DMS114 treated with DMSO at 0.1 percent for 48 hours (cell line): Measurements from ENCODE around the gene MAGIX.
"Not testable (repeated sequence)": the region's sequence is repeated elsewhere in the genome, so short reads cannot be mapped to it uniquely, and the experiment has no call there.

Source experiments
- DNase-seq: peaks from one replicate; lab custom pipeline; 2025; ENCODE audit not compliant: unreplicated experiment; lab: John Stamatoyannopoulos, UW

MAGIX gene

DNA sequence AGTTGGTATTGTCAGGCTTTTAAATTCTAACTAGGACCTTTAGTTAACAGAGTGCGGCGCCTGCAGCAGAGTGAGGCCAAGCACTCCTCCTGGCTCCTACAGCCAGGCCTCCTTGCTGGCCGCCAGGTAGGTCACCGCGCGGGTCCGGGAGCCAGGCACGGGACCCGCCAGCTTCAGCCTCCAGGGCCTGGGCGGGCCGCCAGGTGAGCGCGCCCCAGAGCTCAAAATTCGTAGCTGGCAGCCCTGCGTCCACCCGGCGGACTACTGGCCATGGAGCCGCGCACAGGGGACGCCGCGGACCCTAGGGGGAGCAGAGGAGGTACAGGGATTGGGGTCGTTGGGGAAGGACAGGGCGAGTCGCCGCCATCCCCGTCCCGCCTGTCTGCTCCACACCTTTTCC, at the start of gene MAGIX:
MAGIX (plus strand) TSS at position 139 of the 400 bp plus-strand sequence; CDS start at position 271, 132 bp downstream.
- no peak for DNase-seq

DNA sequence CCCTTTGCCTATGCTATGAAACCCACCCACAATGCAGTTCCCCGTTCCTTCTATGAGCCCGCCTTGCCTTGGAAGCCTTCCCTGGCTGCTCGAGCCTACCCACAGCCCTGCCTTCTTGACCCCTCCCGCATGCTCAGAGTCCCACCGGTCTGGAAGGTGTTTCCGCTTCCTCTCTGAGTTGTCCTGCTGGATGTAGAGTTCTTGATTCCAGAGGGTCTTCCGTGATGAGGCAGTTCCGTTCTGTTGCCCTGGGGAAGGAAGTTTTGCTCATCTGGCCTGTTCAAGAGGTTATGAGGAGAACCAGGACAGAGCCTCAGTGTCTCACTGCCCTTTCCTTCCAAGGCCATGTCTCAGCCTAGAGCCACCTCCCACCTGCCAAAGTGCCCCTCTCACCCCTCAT, 46.5 kb upstream of the MAGIX start:
- DNase-seq = no peak

DNA sequence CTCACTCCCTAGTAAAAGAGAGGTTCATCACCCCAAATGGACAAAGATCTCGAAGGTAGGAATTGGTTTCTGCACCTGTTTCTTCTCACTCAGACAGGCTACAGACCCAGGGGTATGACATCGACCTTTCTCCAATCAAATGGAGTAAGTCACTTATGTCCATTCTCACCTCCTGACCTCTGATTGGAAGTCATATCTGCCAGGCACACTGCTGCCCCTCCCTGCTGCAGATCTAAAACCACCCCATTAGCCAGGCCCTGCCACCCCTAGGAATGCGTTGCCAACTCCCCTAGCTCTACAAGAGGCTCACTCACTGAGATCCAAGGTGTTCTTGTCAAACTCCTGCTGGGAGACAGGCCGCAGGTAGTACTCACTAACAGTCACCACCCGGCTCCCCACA, 45.8 kb upstream of the MAGIX start:
- DNase-seq = no peak

DNA sequence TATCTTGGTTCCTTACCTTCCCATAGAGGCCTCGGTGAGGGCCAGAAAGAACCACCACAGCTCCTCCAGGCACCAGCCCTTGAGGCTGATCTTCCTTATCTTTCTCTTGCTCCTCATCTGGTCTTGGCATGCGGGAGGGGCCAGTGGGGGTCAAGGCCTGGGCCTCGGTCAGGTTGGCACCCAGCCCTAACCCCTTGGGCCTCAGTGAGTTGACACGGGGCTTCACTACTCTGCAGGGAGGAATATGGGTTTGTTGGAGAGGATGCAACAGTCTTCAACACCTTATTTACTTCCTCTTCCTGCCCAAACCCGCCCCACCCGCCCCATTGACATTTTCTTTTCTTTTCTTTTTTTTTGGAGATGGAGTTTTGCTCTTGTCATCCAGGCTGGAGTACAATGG, 45.0 kb upstream of the MAGIX start:
- DNase-seq = no peak

DNA sequence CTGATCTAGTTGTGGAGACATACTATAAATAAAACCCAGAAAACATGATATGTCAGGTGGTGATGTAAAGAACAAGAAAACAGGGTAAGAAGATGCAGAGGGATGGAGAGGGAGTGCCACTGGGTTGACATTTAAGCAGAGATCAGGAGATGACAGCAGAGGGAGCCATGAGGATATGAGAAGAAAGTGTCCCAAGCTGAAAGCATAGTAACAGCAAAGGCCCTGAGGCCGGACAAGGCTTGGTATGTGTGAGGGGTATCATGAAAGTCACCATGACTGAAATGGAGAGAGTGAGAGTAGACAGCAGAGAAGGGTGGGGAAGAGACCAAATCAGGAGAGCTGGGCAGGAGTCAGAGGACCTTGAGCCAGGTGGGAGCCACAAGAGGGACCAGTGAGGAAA, 42.5 kb upstream of the MAGIX start:
- peak; percentile 8 for DNase-seq

DNA sequence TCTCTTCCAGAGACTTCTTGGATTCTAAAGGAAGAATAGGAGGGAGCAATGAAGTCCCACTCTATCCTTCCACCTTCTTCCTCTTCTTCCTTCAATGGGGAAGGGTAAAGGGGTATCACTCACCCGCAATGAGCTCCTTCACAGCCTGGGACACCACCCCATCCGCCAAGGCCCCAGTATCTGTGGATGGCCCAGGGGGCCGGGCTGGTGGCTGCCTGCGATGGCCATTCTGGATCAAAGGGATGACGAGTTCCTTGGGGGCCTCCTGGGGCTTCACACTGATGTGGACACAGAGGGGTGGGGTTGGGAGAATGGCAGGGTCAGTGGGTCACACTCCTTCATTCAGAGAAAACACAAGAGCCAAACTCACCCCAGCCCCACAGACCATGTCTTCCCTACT, 40.1 kb upstream of the MAGIX start:
- no peak for DNase-seq

DNA sequence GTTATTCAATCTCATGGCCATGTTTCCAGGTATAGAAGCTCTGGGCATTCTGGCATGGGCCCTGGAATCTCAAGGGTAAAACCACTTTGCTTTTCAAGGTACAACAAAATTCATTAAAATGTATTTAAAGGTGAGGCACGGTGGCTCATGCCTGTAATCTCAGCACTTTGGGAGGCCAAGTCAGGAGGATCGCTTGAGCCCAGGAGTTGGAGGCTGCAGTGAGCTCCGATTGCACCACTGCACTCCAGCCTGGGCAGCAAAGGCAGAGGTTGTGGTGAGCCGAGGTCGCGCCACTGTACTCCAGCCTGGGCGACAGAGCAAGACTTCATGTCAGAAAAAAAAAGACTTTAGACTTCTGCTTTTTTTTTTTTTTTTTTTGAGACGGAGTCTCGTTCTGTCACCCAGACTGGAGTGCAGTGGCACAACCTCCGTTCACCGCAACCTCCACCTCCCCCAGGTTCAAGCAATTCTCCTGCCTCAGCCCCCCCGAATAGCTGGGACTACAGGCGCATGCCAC, 34.8 kb upstream of the MAGIX start:
- not testable (repeated sequence) for DNase-seq

DNA sequence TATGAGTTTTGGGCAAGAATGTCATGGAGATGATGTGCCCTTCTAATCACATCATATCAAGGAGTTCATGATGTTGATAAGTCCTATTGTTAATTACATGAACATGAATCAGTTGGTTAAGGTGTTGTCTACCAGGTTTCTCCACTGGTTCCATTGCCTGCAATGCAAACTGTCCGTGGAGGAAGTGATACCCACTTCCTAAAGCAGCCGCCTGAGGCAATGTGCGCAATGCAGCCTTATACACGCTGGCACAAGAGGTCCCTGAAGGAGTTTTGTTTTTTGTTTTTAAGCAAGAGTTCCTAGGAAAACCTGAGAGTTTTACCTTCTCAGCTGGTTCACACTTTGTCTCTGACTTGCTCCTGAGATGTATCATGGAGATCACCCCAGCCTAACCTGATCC, 33.1 kb upstream of the MAGIX start:
- DNase-seq = no peak

DNA sequence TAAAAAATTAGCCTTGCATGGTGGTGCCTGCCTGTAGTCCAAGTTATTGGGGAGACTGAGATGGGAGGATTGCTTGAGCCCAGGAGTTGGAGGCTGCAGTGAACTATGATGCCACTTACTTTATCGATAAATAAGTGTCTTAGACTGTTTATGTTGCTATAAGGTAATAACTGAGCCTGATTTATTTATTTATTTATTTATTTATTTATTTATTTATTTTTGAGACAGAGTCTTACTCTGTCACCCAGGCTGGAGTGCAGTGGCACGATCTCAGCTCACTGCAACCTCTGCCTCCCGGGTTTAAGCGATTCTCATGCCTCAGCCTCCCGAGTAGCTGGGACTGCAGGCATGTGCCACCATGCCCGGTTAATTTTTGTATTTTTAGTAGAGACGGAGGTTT, 30.3 kb upstream of the MAGIX start:
- not testable (repeated sequence) for DNase-seq

DNA sequence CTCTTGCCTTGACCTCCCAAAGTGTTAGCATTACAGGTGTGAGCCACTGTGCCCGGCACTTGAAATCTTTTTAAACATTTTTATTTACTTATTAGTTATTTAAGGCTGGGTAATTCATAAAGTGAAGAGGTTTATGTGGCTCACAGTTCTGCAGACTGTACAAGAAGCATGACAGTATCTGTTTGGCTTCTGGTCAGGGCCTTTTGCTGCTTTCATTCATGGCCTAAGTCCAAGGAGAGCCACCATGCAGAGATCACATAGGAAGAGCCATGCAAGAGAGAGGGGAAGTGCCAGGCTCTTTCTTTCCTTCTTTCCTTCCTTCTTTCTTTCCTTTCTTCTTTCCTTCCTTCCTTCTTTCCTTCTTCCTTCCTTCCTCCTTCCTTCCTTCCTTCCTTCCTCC, 28.8 kb upstream of the MAGIX start:
- DNase-seq = no peak

DNA sequence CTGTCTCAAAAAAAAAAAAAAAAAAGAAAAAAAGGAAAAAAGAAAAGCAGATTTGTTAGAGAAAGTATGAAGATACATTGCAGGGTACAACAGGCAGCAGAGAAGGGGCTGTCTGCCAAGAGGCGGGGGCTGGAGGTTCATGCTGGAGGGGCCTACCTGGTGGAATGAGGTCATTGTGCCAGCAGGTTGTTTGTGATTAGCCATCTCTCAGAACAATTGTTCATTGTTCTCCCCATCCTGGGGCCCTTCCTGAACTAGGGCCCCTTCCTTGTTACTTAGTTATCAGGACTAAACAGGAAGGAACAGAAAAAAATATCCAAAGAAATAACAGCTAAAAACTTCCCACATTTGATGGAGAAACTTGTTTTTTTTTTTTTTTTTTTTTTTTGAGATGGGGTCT, 25.1 kb upstream of the MAGIX start:
- no peak for DNase-seq

DNA sequence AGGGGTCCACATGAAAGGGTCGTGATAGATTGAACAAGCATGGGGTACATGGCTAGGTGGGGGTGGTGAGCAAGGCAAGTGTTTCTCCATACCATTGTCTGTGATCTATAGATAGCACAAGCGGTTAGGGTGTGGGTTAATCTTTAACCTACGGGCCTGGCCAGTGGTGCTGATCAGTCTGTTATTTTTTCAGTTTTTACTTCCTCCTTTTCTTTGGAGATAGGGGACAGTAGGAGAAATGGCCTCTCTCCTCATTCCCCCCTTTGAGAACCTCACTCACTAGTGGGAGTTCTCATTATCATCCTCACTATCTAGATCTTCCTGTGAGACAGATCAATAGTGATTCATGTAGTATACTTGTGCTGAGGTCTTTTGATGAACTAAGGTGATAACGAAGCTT, 22.8 kb upstream of the MAGIX start:
- no peak for DNase-seq

DNA sequence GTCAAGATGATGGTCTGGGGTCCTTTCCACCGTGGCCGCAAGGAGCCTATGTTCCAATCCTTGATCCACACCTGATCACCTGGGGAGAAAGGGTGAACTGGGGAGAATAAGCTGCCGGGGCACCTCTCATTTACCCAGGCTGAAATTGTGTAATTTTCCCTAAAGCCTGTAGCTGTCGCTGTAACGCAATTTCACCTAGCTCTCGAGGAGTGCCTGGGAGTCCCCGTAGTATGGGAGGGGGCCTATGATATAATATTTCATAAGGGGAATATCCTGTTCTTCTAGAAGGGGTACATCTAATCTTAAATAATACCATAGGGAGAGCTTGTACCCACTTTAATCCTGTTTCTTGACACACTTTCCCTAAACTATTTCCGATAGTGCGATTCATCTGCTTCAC, 20.3 kb upstream of the MAGIX start:
- DNase-seq = not testable (repeated sequence)

DNA sequence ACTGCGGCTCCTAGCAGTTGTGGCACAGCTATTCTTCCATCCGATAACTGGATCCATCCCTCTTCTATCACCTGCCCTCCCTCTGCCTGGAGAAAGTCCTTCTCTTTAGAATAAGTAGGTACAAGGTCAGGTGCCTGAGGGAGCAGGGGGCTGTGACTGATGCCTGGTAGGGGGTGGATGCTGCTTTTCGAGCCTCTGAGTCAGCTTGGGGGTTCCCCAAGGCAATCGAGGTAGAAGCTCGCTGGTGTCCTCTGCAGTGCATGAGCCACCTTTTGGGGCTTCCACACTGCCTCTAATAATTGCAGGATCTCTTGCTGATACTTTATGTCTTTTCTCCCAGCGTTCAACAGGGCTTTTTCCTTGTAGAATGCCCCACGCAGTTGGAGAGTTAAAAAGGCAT, 19.4 kb upstream of the MAGIX start:
- DNase-seq = not testable (repeated sequence)

DNA sequence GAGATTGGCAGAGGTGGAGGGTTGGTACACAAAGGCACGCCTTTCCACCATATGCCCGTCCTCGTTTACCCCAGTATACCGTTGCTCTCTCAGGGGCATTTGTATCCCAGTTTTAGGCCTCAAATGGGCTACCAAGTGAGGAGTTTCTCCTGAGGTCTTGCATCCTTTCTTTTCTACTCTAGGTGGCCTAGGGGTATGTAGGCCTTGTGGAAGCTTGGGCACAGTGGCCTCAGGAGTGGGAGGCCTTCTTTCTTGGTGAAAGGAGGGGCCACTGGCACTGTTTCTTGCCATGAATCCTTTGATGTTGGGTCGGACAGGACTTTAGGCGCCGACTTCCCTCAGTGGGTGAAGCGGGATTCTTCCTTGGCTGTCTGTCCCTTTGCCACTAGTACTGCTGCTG, 15.3 kb upstream of the MAGIX start:
- no peak for DNase-seq

DNA sequence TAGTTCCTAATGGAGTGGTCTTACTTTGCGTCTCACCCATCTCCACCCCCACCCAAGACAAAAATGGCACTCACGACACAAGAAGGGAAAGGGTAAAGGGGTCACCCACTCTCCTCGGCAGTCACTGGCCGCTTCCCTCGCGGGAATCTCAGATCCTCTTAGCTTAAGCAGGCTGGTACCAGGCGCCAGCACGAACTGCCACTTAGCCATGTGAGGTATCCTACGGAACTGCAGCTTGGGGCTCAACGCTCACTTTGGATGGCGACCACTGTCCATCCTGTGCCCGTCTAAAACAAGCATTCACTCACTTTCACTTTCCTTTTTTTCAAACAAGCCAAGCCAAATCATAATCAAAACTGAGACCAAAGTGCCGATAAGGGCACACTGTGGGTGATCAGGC, 14.6 kb upstream of the MAGIX start:
- DNase-seq = no peak

DNA sequence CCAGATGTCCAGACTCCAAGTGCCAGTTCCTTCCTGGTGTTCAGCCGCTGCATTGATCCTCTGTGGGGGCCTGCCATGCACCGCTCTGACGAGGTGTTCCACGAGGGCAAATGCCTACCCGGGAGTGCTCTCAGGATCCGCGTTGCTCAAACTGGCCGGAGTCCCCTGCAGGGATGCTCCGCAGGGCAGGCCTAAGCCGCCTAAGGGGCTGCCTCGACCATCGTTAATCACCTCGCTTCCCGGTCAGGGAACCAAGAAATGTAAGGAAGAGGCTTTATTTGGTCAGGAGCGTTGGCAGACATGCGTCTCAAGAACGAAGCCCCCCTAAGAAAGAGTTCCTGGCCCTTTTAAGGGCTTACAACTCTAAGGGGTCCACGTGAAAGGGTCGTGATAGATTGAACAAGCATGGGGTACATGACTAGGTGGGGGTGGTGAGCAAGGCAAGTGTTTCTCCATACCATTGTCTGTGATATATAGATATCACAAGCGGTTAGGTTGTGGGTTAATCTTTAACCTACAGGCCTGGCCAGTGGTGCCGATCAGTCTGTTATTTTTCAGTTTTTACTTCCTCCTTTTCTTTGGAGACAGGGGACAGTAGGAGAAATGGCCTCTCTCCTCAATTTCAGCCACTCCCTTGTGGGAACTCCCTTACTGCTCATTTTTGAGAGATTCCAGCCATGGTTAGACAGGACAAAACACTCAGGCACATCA, 14.0 kb upstream of the MAGIX start:
- DNase-seq = not testable (repeated sequence)

DNA sequence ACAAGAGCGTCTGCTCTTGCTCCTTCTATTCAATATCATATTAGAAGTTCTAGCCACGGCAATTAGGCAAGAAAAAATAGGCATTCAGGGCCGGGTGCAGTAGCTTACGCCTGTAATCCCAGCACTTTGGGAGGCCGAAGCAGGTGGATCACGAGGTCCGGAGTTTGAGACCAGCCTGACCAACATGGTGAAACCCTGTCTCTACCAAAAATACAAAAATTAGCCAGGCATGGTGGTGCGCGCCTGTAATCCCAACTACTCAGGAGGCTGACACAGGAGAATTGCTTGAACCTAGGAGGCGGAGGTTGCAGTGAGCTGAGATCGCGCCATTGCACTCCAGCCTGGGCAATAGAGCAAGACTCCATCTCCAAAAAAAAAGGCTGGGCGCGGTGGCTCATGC, 13.3 kb upstream of the MAGIX start:
- not testable (repeated sequence) for DNase-seq

DNA sequence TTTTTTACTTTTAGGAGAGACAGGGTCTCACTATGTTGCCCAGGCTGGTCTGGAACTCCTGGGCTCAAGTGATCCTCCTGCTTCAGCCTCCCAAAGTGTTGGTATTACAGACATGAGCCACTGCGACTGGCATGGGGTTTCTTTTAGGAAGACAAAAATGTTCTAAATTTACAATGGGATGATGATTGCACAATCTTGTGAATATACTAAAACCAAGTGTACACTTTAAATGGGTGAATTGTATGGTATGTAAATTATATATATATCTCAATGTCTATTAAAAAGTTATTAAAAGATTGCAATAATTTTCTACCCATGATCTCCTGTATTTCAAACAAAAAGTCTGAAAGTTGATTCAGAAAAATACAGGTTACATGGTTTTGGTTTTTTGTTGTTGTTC, 9.1 kb upstream of the MAGIX start:
- DNase-seq = no peak

DNA sequence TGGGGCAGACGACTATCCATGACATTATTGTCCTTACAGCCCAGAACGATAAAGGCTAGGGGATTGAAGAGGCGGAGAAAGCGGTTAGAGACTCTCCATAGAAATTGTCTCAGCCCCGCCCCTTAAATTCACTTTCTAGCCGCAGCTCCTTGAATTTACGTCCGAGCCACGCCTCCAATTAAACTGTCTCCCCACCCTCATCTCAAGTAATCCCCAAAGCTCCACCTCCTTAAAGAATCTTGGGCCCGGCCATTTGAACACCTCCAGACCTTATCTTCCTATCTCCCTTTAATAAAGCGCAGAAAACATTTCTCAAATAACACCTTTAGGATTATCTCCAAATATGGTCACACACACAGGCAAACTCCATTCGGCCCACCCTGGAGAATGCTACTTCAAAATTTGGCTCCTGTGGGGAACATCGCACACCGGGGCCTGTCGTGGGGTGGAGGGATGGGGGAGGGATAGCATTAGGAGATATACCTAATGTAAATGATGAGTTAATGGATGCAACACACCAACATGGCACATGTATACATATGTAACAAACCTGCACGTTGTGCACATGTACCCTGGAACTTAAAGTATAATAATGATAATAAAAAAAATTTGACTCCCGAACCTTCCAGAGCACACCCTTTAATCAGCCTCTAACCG, 7.2 kb upstream of the MAGIX start:
- DNase-seq = peak; percentile 56

DNA sequence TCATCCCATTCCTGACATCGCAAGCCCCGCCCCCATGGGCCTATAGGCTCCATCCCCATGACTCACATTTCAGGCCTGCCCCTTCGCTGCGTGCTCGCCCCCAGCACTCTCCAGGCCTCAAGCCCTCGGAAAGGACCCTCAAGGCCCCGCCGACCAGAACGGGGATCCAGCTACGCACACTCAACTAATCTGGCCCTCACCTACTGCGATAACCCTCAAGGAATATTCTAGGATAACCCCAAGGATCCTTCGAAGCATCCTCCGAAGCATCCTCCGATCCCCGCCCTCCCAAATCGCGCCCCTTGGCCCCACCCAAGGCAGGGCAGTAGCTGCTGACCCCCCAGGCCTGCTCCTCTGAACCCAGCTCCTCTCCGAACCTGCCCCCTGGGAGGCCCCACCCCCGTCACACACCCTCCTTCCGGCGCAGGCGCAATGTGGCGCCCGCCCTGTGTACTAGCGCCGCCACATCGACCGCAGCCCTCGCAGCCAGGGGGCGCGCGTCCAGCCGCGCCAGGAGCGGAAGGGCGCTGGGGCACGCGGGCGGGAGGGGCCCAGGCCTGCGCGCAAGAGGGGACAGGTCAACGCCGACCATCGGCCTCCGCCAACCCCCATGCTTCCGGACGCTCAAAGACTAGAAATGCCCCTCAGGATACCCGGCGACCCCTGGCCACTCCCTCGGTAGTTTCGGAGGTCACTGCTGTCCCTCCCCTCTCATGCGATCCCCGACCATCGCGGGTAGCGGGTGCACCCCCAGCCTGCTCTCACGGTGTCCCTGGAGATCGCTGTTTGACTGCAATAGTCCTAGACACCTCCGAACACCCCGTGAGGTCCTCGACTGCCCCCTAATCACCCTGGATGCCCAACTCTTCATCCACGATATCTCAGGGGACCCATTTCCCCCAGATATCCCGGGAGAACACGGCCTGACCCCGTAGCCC, 6.4 kb upstream of the MAGIX start:
- DNase-seq = peak; percentile 66

DNA sequence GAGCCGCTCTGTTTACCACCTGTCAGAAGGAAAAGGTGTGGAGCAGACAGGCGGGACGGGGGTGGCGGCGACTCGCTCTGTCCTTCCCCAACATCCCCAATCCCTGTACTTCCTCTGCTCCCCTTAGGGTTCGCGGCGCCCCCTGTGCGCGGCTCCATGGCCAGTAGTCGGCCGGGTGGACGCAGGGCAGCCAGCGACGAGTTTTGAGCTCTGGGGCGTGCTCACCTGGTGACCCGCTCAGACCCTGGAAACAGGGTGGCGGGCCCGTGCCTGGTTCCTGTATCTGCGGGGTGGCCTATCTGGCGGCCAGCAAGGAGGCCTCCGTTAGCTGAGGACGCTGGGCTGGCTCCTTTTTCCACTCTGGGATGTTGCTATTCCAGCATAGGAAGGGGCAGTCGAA, 5.4 kb upstream of the MAGIX start:
- DNase-seq = no peak
